IMR-90 (cell line): ENCODE measurements around the gene SF3B3. TPM values are rescaled to one million over a fixed set of nuclear protein-coding genes. Genes with fewer than 3 reads are reported as not detected.
"Not testable (repeated sequence)": the region's sequence is repeated elsewhere in the genome, so short reads cannot be mapped to it uniquely, and the experiment has no call there.

Source experiments
- ATAC-seq: fragments of 200-7000 bp; cut with Tn5 transposase; 2 replicates; pipeline ENCODE4 v1.9.1; 2020; ENCODE audit warnings: low read depth, mild to moderate bottlenecking, moderate library complexity
- BruUV-seq: library from RNA; stranded (reverse); fragments of 400-500 nt; replicated peaks from 2 replicates; lab custom pipeline; 2021; lab: Mats Ljungman, UMichigan
- CTCF ChIA-PET: fragments of 300-600 bp; formaldehyde crosslinking; extraction: SDS; loops from one replicate; lab custom pipeline; 2021; ENCODE audit warnings: antibody characterized with exemption; lab: Yijun Ruan, JAX
- POLR2A ChIA-PET: fragments of 300-600 bp; sonication (Branson Sonifier 250); formaldehyde crosslinking; loops from one replicate; lab custom pipeline; 2022; ENCODE audit warnings: antibody characterized with exemption; ENCODE audit not compliant: unreplicated experiment; lab: Charles Lee
- DNase-seq: peaks from one replicate; pipeline ENCODE4 v3.0.0; 2013
- H2AFZ ChIP-seq: replicated peaks from 2 replicates; pipeline ENCODE3; 2013; ENCODE audit warnings: low read length, mild to moderate bottlenecking; ENCODE audit not compliant: poor library complexity
- H2AK5ac ChIP-seq: 2 replicates; pipeline ENCODE4 v1.6.1; 2013; ENCODE audit warnings: low read depth, low read length, inconsistent platforms
- H2AK9ac ChIP-seq: replicated peaks from 2 replicates; pipeline ENCODE3; 2013; ENCODE audit warnings: mild to moderate bottlenecking, low read depth, low read length, moderate library complexity; ENCODE audit not compliant: poor library complexity
- H2BK120ac ChIP-seq: 2 replicates; pipeline ENCODE4 v1.6.1; 2013; ENCODE audit warnings: low read depth, low read length, inconsistent platforms
- H2BK15ac ChIP-seq: 3 replicates; pipeline ENCODE4 v1.6.1; 2013; ENCODE audit warnings: low read depth, low read length, inconsistent platforms
- H2BK20ac ChIP-seq: 2 replicates; pipeline ENCODE4 v1.6.1; 2013; ENCODE audit warnings: low read depth, mild to moderate bottlenecking, inconsistent platforms, low read length, moderate library complexity
- H2BK5ac ChIP-seq: 2 replicates; pipeline ENCODE4 v1.6.1; 2013; ENCODE audit warnings: mild to moderate bottlenecking, low read depth, low read length, inconsistent platforms; ENCODE audit not compliant: poor library complexity, severe bottlenecking
- H3K14ac ChIP-seq: replicated peaks from 2 replicates; pipeline ENCODE4 v1.6.1; 2013; ENCODE audit warnings: low read depth, low read length, inconsistent platforms
- H3K18ac ChIP-seq: 2 replicates; pipeline ENCODE4 v1.6.1; 2013; ENCODE audit warnings: low read depth, low read length, control low read depth
- H3K23ac ChIP-seq: 2 replicates; pipeline ENCODE4 v1.6.1; 2013; ENCODE audit warnings: low read depth, low read length, inconsistent platforms
- H3K27ac ChIP-seq: 2 replicates; pipeline ENCODE4 v1.5.1; 2013; ENCODE audit warnings: mild to moderate bottlenecking, control low read depth, low read length; ENCODE audit not compliant: insufficient read depth
- H3K27me3 ChIP-seq: 2 replicates; pipeline ENCODE4 v1.6.1; 2013; ENCODE audit warnings: low read length; ENCODE audit not compliant: control insufficient read depth, insufficient read depth
- H3K36me3 ChIP-seq: 2 replicates; pipeline ENCODE4 v1.6.1; 2013; ENCODE audit warnings: low read length, mixed read lengths; ENCODE audit not compliant: control insufficient read depth, insufficient read depth
- H3K4ac ChIP-seq: 2 replicates; pipeline ENCODE4 v1.6.1; 2013; ENCODE audit warnings: low read depth, low read length, inconsistent platforms
- H3K4me1 ChIP-seq: 2 replicates; pipeline ENCODE4 v1.6.1; 2013; ENCODE audit warnings: low read length, mixed read lengths; ENCODE audit not compliant: control insufficient read depth, insufficient read depth
- H3K4me2 ChIP-seq: 2 replicates; pipeline ENCODE4 v1.6.1; 2013; ENCODE audit warnings: low read depth, mild to moderate bottlenecking, control low read depth, low read length, moderate library complexity
- H3K4me3 ChIP-seq: 2 replicates; pipeline ENCODE4 v1.5.1; 2013; ENCODE audit warnings: low read depth, mild to moderate bottlenecking, control low read depth, low read length, moderate library complexity; ENCODE audit not compliant: insufficient read depth
- H3K56ac ChIP-seq: 2 replicates; pipeline ENCODE4 v1.6.1; 2013; ENCODE audit warnings: low read length, inconsistent platforms; ENCODE audit not compliant: insufficient read depth; ENCODE audit errors: extremely low read depth
- H3K79me1 ChIP-seq, 2 experiments: 2 replicates each; pipeline ENCODE4 v1.6.1; 2013; ENCODE audit warnings: low read length in 2 of 2, inconsistent platforms in 1 of 2, low read depth in 1 of 2
- H3K9ac ChIP-seq: 2 replicates; pipeline ENCODE4 v1.6.1; 2013; ENCODE audit warnings: low read depth, low read length, control low read depth
- H3K9me1 ChIP-seq: 2 replicates; pipeline ENCODE4 v1.6.1; 2013; ENCODE audit warnings: low read length, inconsistent platforms; ENCODE audit not compliant: insufficient read depth
- H3K9me3 ChIP-seq: 2 replicates; pipeline ENCODE4 v1.6.1; 2013; ENCODE audit warnings: low read length; ENCODE audit not compliant: control insufficient read depth, insufficient read depth
- H4K20me1 ChIP-seq: 2 replicates; pipeline ENCODE4 v1.6.1; 2013; ENCODE audit warnings: low read length, inconsistent platforms; ENCODE audit not compliant: insufficient read depth
- H4K5ac ChIP-seq: 2 replicates; pipeline ENCODE4 v1.6.1; 2013; ENCODE audit warnings: mild to moderate bottlenecking, low read depth, low read length, control low read depth
- H4K8ac ChIP-seq, 2 experiments: 2 replicates each; pipeline ENCODE4 v1.6.1; 2013; ENCODE audit warnings: low read depth in 2 of 2, low read length in 2 of 2, control low read depth in 1 of 2, inconsistent platforms in 1 of 2
- H4K91ac ChIP-seq: 2 replicates; pipeline ENCODE4 v1.6.1; 2013; ENCODE audit warnings: low read depth, low read length, inconsistent platforms; ENCODE audit not compliant: insufficient read depth
- CEBPB ChIP-seq: IDR thresholded peaks from 2 replicates; pipeline ENCODE4 v1.6.1; 2012; ENCODE audit warnings: low read depth, low read length, improper control_type of control experiment
- WGBS, 2 experiments: methylation state at CpG; one replicate each; pipeline versions ENCODE4 v1.1.5 to v1.1.7; 2013; ENCODE audit warnings: missing lambda C conversion rate in 2 of 2; ENCODE audit not compliant: insufficient read length in 1 of 2; ENCODE audit errors: extremely low coverage in 2 of 2; 5-methylcytosine and 5-hydroxymethylcytosine counted together
- dilution Hi-C: fragments of 300-500 bp; cut with HindIII; formaldehyde crosslinking; loops from one replicate; pipeline ENCODE4 v1.14.3; 2018; ENCODE audit warnings: low sequenced_read_pairs; ENCODE audit not compliant: unreplicated experiment
- in situ Hi-C: fragments of 300-500 bp; cut with MboI; formaldehyde crosslinking; loops from 3 replicates; pipeline ENCODE4 v1.14.3; 2019; ENCODE audit warnings: low sequenced_read_pairs, inconsistent platforms, mixed read lengths
- intact Hi-C: fragments of 100-400 bp; cut with micrococcal nuclease; formaldehyde crosslinking; loops from 2 replicates; pipeline ENCODE4 v1.10.0; 2022
- polyA plus RNA-seq, 3 experiments: library from polyadenylated mRNA; depleted of rRNA; stranded (reverse); fragments of >200 nt; gene quantifications; 2 replicates each; pipeline ENCODE4 v1.2.3, GENCODE V29; 2012; ENCODE audit warnings: low replicate concordance in 1 of 3
- total RNA-seq: library from RNA; depleted of rRNA; stranded (reverse); fragments of >200 nt; gene quantifications from 2 replicates; pipeline ENCODE4 v1.2.3, GENCODE V29; 2012

SF3B3 gene
- total and polyA plus RNA-seq, 2 of the 4 experiments (the other 2 are of a cell fraction) = 97.9 to 134 TPM

- Histone ChIP-seq H3K4ac (peak overlapping the region; percentile 93; the same call in 1 of the 2 replicates), H3K79me1 (peaks cover 8 to 47% of the 10 kb centered on the region in 2 experiments), H3K4me2 (peak overlapping the region; percentile 86), H4K91ac (peak overlapping the region; percentile 80), H4K20me1 (peaks cover 42% of the 10 kb centered on the region), H3K4me3 (peak overlapping the region; percentile 63), H3K14ac (peak overlapping the region; percentile 96), H2AK5ac (peak overlapping the region; percentile 93), H3K9ac (peak overlapping the region; percentile 94), H3K18ac (peak overlapping the region; percentile 8; the same call in 1 of the 2 replicates), H2AK9ac (peak overlapping the region; percentile 98), H3K56ac (peak overlapping the region; percentile 95), H2BK120ac (peak overlapping the region; percentile 26; the same call in 1 of the 2 replicates), H4K5ac (peak overlapping the region; percentile 50; the same call in 1 of the 2 replicates), H2BK5ac (peak overlapping the region; percentile 64), H3K36me3 (peaks cover 10% of the 10 kb centered on the region), H4K8ac (peak overlapping the region; percentile 98), H3K27ac (peak overlapping the region; percentile 79), H3K23ac (peak overlapping the region; percentile 91)
- H3K9me1 ChIP-seq, dilution Hi-C loops, H3K27me3 ChIP-seq, H2BK20ac ChIP-seq, DNase-seq, POLR2A ChIA-PET, H2BK15ac ChIP-seq, H3K9me3 ChIP-seq, H3K4me1 ChIP-seq, H2AFZ ChIP-seq, intact Hi-C loops, in situ Hi-C loops: not testable (repeated sequence)
- ATAC-seq = peak; percentile 4; the same call in 1 of the 2 replicates
- CTCF ChIA-PET = interaction anchor here (0.6 kb wide), 1 partner anchor 246 kb away, joined by 3 read pairs; no protein-coding TSS in a partner anchor
- 0% methylated on average over 12 of the region's 24 CpGs; no CpG with 5 or more reads in 1 of the 2 experiments for WGBS, 2 experiments
- TSS peak; percentile 68 for BruUV-seq
- TF ChIP-seq CEBPB = peak; percentile 70; the same call in 1 of the 2 replicates
Observed at GRCh38 chr16:70524399-70524825, 796 bp downstream of the SF3B3 start.
